ENCODE data around the gene TSPAN31.

The TSPAN31 gene

DNA sequence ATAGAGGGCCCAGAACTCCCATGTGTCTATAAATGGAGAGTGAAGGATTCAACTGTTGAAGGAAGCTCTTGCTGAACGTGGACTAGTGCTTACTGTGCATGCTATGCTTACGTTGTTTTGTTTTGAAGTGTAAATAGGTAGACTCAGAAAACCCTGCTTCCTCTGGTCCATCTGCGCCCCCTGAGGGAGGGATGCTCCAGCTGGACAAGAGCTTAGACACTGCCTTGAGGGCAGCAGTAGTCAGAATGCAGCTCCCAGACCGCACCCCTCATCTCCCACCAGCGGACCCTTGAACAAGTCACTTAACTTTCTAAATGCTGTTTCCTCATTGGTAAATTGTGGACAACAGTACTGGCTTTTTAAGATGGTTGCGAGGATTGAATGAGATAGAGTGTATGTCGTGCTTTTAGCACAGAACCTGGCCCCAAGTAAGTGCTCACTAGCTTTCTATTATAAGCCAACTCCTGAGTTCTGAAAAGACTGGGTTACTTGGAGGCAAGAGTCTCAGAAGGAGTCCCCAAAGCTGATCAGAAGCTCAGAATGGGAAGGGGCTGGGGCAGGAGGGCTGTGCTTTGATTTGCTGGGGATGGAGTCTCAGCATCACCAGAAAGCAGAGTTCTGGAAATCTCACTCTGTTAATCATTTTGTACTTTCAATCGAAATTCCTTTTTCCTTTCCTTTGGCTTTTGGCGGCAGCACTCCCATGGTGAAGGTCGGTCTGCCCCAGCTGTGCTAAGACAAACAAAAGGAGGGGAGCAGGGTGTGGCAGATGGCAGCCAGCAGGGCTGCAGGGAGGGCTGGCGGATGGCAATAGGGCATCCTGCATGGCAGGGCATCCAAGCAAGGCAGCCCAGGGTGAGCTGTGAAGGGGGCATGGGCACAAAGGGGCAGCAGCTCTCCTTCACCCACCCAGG lies 21.9 kb upstream of the TSPAN31 start:
- no peak overlapping the region for H3K27ac ChIP-seq (ENCODE audit: low read depth, low read length, severe bottlenecking)
- H3K36me3 ChIP-seq (ENCODE audit: control insufficient read depth, insufficient read depth, low read length), result peaks cover 29% of the 10 kb centered on the region
- 65 to 75% methylated on average over 7 to 9 of the region's 11 CpGs for WGBS, 2 experiments (ENCODE audit: insufficient coverage in 2 of 2)
- H3K9me3 ChIP-seq (ENCODE audit: control insufficient read depth, low read length), result no peaks in the 10 kb centered on the region
- no peaks in the 10 kb centered on the region for H3K4me1 ChIP-seq (ENCODE audit: control insufficient read depth, insufficient read depth, low read length, poor library complexity, severe bottlenecking)
- no peak overlapping the region for H3K4me3 ChIP-seq (ENCODE audit: extremely low read depth, insufficient read depth, low read length, poor library complexity, severe bottlenecking)

DNA sequence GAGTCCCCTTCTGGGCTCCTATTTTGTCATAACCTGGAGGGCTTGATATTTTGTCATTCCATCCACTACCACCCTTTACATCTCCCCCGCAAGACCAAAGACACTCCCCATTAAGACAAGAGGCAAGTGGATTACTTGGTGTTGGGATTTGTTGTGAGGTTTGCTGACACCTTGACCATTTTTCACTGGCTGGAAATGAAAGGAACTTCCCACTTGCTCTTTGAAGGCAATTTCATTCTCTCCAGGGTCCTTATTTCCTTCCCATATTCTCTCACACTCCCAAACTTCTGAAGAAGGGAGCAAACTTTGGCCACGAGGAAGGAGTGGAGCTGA lies 21.2 kb upstream of the TSPAN31 start:
- peaks cover 23% of the 10 kb centered on the region for H3K36me3 ChIP-seq (ENCODE audit: control insufficient read depth, insufficient read depth, low read length)
- no peak overlapping the region for H3K4me3 ChIP-seq (ENCODE audit: extremely low read depth, insufficient read depth, low read length, poor library complexity, severe bottlenecking)
- no peaks in the 10 kb centered on the region for H3K9me3 ChIP-seq (ENCODE audit: control insufficient read depth, low read length)
- H3K27ac ChIP-seq (ENCODE audit: low read depth, low read length, severe bottlenecking), result no peak overlapping the region
- WGBS, 2 experiments (ENCODE audit: insufficient coverage in 2 of 2), result no CpG with 5 or more reads among the region's 2 CpGs
- H3K4me1 ChIP-seq (ENCODE audit: control insufficient read depth, insufficient read depth, low read length, poor library complexity, severe bottlenecking), result no peaks in the 10 kb centered on the region

DNA sequence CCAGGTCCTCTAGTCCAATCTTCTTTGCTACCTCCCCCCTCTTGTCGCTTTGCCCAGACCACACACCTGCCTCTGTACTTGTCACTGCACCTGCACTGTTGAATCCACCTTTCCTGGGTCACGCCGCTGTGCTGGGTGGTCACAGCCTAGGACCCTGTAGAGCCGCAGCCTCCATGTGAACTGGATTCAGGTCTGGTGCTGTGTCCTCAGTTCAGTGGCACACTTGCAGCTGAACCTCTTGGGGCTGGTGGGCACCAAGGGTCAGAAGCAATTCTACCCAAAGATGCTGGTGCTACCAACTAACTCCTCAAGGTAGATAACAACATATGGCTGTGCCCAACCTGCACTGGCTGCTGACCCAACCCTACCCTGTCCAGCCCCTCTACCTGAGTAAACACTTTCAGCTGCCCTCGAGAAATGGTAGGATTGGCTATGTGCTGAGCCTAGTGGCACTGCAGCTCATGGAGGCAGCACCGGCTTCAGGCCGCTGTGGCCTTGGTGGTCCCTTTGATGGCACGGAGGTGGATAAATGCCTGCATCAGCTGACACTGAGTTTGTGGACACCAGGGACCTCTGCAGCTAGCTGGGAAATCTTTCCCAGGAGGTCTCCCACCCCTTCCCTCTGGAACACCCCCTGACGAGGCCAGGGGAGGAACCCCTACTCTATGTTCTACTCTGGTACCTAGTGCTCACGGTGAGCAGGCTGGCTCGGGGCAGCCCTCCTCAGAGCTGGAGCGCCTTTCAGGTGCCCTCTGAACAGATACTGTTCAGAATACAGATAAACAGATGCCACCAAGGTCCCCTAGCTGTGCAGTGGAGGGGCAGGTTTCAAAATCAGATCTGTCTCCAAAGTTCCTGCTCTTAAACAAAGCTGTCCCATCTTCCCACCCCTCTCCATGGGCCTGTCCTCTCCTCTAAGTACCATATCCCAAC lies 20.6 kb upstream of the TSPAN31 start:
- Histone ChIP-seq H3K27ac (ENCODE audit: low read depth, low read length, severe bottlenecking) (no peak overlapping the region), H3K4me1 (ENCODE audit: control insufficient read depth, insufficient read depth, low read length, poor library complexity, severe bottlenecking) (no peaks in the 10 kb centered on the region), H3K4me3 (ENCODE audit: extremely low read depth, insufficient read depth, low read length, poor library complexity, severe bottlenecking) (no peak overlapping the region), H3K9me3 (ENCODE audit: control insufficient read depth, low read length) (no peaks in the 10 kb centered on the region), H3K36me3 (ENCODE audit: control insufficient read depth, insufficient read depth, low read length) (peaks cover 16% of the 10 kb centered on the region)
- WGBS, 2 experiments (ENCODE audit: insufficient coverage in 2 of 2), result 72 to 86% methylated on average over 10 to 11 of the region's 12 CpGs

DNA sequence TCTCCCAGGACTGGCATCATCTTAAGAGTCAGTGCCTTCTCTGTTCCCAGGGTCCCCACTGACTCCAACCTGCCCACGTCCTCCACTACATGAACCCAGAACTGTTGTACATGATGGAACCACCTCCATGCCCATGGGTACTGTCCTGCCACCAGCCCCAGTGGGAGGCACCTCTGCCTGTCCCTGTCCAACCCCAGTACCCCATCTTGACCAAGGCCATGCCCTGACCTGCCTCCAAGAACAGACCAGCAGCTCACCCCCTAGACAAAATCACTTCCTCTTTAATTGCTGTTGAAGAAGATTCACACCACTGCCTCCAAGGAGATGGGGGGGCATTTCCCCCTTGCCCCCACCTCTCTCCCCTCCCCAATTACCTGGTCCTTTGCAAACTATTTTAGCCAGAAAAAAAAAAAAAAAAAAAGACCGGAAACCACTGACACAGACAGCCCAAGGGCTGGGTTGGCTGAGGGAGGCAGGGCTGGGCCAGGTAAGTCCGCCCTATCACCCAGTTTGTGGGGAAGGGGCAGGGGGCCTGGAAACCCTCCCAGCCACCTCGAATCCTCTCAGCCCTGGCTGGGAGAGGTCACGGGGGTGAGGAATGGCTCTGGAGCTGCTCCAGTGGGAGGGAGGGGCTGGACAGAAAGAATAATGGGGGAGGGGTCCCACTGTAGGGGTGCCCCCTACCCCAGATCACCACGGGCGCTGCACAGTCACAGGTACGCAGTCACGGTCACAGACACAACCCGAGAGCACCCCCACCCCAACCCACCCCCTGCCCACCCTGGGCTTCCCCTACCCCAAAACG lies 19.7 kb upstream of the TSPAN31 start:
- no peak overlapping the region for H3K27ac ChIP-seq (ENCODE audit: low read depth, low read length, severe bottlenecking)
- H3K36me3 ChIP-seq (ENCODE audit: control insufficient read depth, insufficient read depth, low read length), result peaks cover 9% of the 10 kb centered on the region
- H3K4me1 ChIP-seq (ENCODE audit: control insufficient read depth, insufficient read depth, low read length, poor library complexity, severe bottlenecking), result no peaks in the 10 kb centered on the region
- no peaks in the 10 kb centered on the region for H3K9me3 ChIP-seq (ENCODE audit: control insufficient read depth, low read length)
- 75% methylated on average over 1 of the region's 11 CpGs for WGBS, 2 experiments (ENCODE audit: insufficient coverage in 2 of 2)
- H3K4me3 ChIP-seq (ENCODE audit: extremely low read depth, insufficient read depth, low read length, poor library complexity, severe bottlenecking), result no peak overlapping the region

DNA sequence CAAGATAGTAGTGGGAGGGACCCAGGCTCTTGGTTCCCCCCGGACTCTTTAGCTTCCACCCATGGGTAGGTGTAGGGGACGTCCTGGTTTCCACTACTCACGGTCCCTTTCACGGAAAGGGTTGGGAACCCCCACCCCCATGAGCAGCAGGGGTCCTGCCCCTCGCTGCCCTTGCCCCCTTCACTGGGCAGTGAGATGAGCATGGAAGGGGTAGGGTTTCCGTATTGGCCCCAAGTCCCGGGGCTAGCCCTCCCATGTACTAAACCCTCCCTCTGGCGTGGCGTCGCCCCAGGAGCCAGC lies 19.0 kb upstream of the TSPAN31 start:
- 3 to 11% methylated on average over 5 to 9 of the region's 10 CpGs for WGBS, 2 experiments (ENCODE audit: insufficient coverage in 2 of 2)
- Histone ChIP-seq H3K9me3 (ENCODE audit: control insufficient read depth, low read length) (no peaks in the 10 kb centered on the region), H3K36me3 (ENCODE audit: control insufficient read depth, insufficient read depth, low read length) (peaks cover 2% of the 10 kb centered on the region), H3K4me1 (ENCODE audit: control insufficient read depth, insufficient read depth, low read length, poor library complexity, severe bottlenecking) (no peaks in the 10 kb centered on the region), H3K4me3 (ENCODE audit: extremely low read depth, insufficient read depth, low read length, poor library complexity, severe bottlenecking) (peak overlapping the region; percentile 46), H3K27ac (ENCODE audit: low read depth, low read length, severe bottlenecking) (no peak overlapping the region)

DNA sequence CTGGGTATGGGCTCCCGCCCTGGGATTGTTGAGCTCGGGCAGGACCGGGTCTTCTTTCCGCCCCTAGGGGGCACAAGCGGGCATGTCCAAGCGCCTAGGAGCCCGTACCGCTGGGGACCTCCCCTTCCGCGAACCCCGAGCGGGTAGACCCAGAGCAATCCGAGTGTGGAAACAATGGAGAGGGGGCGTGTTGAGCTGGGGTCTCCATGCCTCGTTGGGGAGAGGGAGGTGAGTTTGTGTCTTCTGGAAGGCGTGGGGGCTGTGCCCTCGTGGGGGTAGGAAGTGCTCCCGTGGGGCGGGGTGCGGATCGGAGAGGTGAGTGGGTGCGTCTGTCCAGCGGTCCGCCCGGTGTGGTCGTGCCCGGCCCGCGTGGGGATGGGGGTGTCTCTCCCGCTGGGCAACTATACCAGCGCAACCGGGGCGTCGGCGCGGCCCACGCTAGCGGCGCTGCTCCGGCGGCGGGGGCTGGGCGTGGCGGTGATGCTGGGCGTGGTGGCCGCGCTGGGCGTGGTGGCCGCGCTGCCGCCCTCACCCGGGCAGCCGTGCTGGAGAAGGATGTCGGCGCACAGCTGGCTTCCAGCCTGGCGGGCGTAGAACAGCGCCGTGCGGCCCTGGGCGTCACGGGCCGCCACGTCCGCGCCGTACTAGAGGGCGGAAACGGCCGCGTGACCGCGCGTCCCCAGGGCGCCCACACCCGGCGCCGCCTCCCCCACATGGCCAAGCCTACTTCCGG lies 18.5 kb upstream of the TSPAN31 start:
- H3K4me1 ChIP-seq (ENCODE audit: control insufficient read depth, insufficient read depth, low read length, poor library complexity, severe bottlenecking), result no peaks in the 10 kb centered on the region
- no peaks in the 10 kb centered on the region for H3K36me3 ChIP-seq (ENCODE audit: control insufficient read depth, insufficient read depth, low read length)
- 1 to 3% methylated on average over 52 of the region's 79 CpGs for WGBS, 2 experiments (ENCODE audit: insufficient coverage in 2 of 2)
- no peak overlapping the region for H3K27ac ChIP-seq (ENCODE audit: low read depth, low read length, severe bottlenecking)
- H3K9me3 ChIP-seq (ENCODE audit: control insufficient read depth, low read length), result no peaks in the 10 kb centered on the region
- H3K4me3 ChIP-seq (ENCODE audit: extremely low read depth, insufficient read depth, low read length, poor library complexity, severe bottlenecking), result peak overlapping the region; percentile 46

DNA sequence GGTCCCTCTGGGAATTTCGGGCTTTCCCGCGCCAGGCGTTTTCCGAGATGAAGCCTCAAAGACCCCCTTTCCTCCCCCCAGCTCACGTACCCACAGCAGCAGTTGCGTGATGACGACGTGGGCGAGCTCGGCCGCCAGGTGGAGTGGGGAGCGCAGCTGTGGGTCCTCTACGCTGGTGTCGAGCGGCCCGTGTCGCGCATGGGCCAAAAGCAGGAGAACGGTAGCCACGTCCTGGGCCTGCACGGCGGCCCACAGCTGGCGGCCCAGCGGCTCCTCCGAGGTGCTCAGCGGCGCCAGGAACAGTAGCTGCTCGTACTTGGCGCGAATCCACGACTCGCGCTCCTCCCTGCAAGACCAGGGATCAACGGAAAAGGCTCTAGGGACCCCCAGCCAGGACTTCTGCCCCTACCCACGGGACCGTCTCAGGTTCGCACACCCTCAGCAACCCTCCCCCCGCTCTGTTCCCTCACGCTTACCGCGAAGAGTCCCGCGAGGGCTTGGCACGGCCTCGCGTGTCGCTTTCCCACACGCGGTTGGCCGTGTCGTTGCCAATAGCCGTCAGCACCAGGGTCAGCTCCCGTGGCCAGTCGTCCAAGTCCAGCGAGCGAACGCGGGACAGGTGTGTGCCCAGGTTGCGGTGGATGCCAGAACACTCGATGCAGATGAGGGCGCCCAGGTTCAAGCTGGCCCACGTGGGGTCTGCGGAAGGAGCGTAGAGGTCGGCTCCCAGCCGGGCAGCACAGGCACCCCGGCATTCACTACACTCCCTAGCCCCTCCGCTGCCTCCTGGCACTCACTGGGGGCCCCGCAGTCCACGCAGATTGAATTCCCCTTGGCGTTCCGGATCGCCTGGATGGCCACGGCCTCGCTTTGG lies 17.7 kb upstream of the TSPAN31 start:
- Histone ChIP-seq H3K4me3 (ENCODE audit: extremely low read depth, insufficient read depth, low read length, poor library complexity, severe bottlenecking) (peak overlapping the region; percentile 46), H3K4me1 (ENCODE audit: control insufficient read depth, insufficient read depth, low read length, poor library complexity, severe bottlenecking) (no peaks in the 10 kb centered on the region), H3K9me3 (ENCODE audit: control insufficient read depth, low read length) (no peaks in the 10 kb centered on the region), H3K27ac (ENCODE audit: low read depth, low read length, severe bottlenecking) (no peak overlapping the region), H3K36me3 (ENCODE audit: control insufficient read depth, insufficient read depth, low read length) (no peaks in the 10 kb centered on the region)
- 11 to 13% methylated on average over 60 to 71 of the region's 76 CpGs for WGBS, 2 experiments (ENCODE audit: insufficient coverage in 2 of 2)

DNA sequence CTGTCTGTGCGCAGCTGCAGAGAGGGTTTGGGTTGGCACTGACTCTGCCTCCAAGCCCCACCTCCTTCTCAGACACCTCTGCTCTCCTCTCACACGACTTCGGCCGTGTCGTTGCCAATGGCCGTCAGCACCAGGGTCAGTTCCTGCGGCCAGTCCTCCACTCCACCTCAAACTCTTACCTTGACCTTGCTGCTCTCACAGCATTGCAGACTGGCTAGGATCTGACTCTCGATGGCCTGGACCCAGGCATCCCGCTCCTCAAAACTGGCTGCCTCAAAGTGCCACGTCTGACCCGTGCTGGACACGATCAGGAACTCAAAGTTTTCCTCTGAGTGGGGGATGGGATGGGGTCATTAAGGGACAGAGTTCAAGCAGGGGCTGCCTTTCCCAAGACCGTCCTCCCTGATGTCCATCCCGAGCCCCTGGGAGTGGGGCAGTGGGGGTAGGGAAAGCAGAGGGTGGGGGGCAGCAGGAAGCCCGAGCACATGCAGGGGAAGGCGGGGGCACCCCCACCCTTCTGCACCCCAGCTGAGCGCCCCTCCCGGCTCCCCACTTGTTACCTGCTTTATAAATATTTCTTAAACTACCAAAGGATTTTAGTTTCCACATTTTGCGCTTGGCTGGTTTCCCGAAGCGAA lies 17.0 kb upstream of the TSPAN31 start:
- Histone ChIP-seq H3K4me1 (ENCODE audit: control insufficient read depth, insufficient read depth, low read length, poor library complexity, severe bottlenecking) (no peaks in the 10 kb centered on the region), H3K9me3 (ENCODE audit: control insufficient read depth, low read length) (no peaks in the 10 kb centered on the region), H3K4me3 (ENCODE audit: extremely low read depth, insufficient read depth, low read length, poor library complexity, severe bottlenecking) (no peak overlapping the region), H3K36me3 (ENCODE audit: control insufficient read depth, insufficient read depth, low read length) (no peaks in the 10 kb centered on the region), H3K27ac (ENCODE audit: low read depth, low read length, severe bottlenecking) (no peak overlapping the region)
- WGBS, 2 experiments (ENCODE audit: insufficient coverage in 2 of 2), result 27 to 32% methylated on average over 17 to 18 of the region's 21 CpGs

DNA sequence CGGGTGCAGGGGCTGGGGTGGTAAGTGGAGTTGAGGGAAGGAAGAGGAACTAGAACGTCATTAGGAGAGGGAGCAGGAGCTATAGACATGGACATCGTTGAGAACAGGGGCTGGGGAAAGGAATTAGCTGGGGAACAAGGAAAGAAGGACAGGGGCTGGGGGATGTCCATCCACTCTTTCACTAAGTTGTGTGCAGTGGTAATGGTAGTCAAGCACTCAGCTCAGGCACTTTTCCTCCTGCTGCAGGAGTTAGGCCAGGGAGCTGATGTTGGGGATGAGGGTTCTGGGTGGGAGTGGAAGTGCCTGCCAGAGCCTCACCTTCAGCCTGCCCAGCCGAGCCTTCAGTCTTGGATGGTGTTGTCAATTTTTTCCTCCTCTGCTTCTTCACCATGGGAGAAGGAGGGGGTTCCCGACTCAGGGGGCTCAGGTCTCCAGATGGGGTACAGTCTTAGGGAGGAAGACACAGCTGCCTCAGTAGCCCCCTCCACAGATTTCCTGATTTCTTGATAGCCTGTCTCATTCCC lies 15.5 kb upstream of the TSPAN31 start:
- no peaks in the 10 kb centered on the region for H3K4me1 ChIP-seq (ENCODE audit: control insufficient read depth, insufficient read depth, low read length, poor library complexity, severe bottlenecking)
- no peak overlapping the region for H3K27ac ChIP-seq (ENCODE audit: low read depth, low read length, severe bottlenecking)
- no peaks in the 10 kb centered on the region for H3K36me3 ChIP-seq (ENCODE audit: control insufficient read depth, insufficient read depth, low read length)
- no peak overlapping the region for H3K4me3 ChIP-seq (ENCODE audit: extremely low read depth, insufficient read depth, low read length, poor library complexity, severe bottlenecking)
- no peaks in the 10 kb centered on the region for H3K9me3 ChIP-seq (ENCODE audit: control insufficient read depth, low read length)
- 18 to 34% methylated on average over 2 to 3 of the region's 5 CpGs for WGBS, 2 experiments (ENCODE audit: insufficient coverage in 2 of 2)
